ENCODE results near the gene GTF3C1.
A peak's percentile ranks its signal among the peaks of the same experiment; 100 is the strongest.

GTF3C1 gene

GRCh38 chr16:27480761-27481160, 69.0 kb downstream of the GTF3C1 start:
- no peak for TF ChIP-seq CTCF (IDR thresholded peaks at IDR 0.05; ENCODE audit: low read depth, low read length)
- H3K4me3 ChIP-seq (ENCODE audit: low read depth, low read length): no peak overlapping the region
- no peak for DNase-seq (ENCODE audit: low read depth, low spot score)
- in situ Hi-C loops (cut with HindIII; ENCODE audit: low sequenced_read_pairs): no loop called here

DNA sequence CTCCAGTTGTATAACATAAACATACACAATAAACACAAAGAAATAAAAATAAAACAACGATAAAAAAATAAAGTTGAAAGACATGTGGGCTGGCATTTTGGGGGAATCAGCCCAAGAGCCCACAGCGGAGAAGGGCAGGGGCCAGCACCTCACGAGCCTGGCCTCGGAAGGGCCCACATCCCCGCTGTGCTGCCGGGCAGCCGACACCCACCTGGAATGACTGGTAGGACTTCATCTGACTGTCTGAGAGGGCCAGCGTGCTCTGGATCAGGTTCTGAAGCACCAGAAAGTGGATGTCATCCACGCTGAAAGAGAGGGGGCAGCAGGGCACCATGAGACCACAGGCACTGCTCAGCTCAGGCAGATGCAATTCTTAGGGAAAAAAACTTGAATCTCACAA, 73.5 kb downstream of the GTF3C1 start:
- no peak for TF ChIP-seq CTCF (IDR thresholded peaks at IDR 0.05; ENCODE audit: low read depth, low read length)
- DNase-seq (ENCODE audit: low read depth, low spot score): no peak
- in situ Hi-C loops (cut with HindIII; ENCODE audit: low sequenced_read_pairs): no loop called here
- no peak overlapping the region for H3K4me3 ChIP-seq (ENCODE audit: low read depth, low read length)

- in situ Hi-C loops (cut with HindIII; ENCODE audit: low sequenced_read_pairs): no loop called here
- TF ChIP-seq CTCF (IDR thresholded peaks at IDR 0.05; ENCODE audit: low read depth, low read length): no peak
- H3K4me3 ChIP-seq (ENCODE audit: low read depth, low read length): no peak overlapping the region
- DNase-seq (ENCODE audit: low read depth, low spot score): peak; percentile 94
These were observed 74.2 kb downstream of the GTF3C1 start for GRCh38 chr16:27475561-27475960.

- DNase-seq (ENCODE audit: low read depth, low spot score): no peak
- in situ Hi-C loops (cut with HindIII; ENCODE audit: low sequenced_read_pairs): no loop called here
- no peak overlapping the region for H3K4me3 ChIP-seq (ENCODE audit: low read depth, low read length)
- no peak for TF ChIP-seq CTCF (IDR thresholded peaks at IDR 0.05; ENCODE audit: low read depth, low read length)
These were observed 74.8 kb downstream of the GTF3C1 start for GRCh38 chr16:27474921-27475320.

- no peak overlapping the region for H3K4me3 ChIP-seq (ENCODE audit: low read depth, low read length)
- in situ Hi-C loops (cut with HindIII; ENCODE audit: low sequenced_read_pairs): no loop called here
- DNase-seq (ENCODE audit: low read depth, low spot score): no peak
- no peak for TF ChIP-seq CTCF (IDR thresholded peaks at IDR 0.05; ENCODE audit: low read depth, low read length)
These were observed 75.7 kb downstream of the GTF3C1 start for GRCh38 chr16:27474041-27474440.

DNA sequence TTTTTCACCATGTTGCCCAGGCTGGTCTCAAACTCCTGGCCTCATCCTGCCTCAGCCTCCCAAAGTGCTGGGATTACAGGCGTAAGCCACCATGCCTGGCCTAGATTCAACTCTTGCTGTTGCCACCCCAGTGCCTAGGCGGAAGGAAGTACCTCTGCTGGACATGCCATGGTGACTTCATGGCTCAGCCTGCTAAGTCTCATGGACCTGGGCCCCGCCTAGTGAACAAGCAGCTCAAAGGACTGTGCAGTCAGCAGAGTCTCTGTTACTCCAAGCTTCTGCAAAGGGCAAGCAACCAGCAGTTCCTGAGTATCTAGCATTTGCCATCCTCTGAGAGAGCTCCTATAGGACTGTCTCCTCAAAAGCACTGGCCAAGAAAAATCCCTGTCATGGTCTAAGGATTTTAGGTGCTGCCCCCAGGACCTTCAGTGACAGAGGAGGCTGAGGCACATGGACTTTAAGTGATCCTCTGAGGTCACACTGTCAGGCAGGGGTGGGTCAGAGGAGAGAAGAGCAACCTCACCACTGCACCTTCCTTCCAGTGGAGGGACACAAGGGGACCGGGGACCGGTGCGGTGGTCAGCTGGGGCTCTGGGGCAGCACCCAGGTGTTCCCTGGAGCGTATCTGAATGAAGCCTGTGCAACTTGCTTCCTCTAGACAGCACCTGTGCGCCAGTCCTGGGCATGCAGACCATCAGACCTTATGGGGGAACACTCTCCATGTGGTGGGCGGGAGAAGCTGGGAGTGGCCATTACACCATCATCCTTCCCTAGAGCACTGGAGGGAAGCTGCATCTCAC, 76.4 kb downstream of the GTF3C1 start:
- H3K4me3 ChIP-seq (ENCODE audit: low read depth, low read length): no peak overlapping the region
- no peak for TF ChIP-seq CTCF (IDR thresholded peaks at IDR 0.05; ENCODE audit: low read depth, low read length)
- in situ Hi-C loops (cut with HindIII; ENCODE audit: low sequenced_read_pairs): no loop called here
- DNase-seq (ENCODE audit: low read depth, low spot score): no peak
